HG03066 (cell line): ENCODE data around the gene AGBL4.

ENCODE experiments used
- ATAC-seq: cut with Tn5 transposase; IDR thresholded peaks from one replicate; pipeline ENCODE4 v1.9.1; 2021; ENCODE audit warnings: low read depth; ENCODE audit not compliant: unreplicated experiment

Gene AGBL4

GRCh38 chr1:49728377-49728776 is 295.4 kb downstream of the AGBL4 start:
- no peak for ATAC-seq

- ATAC-seq: no peak
These were observed 300.1 kb downstream of the AGBL4 start for GRCh38 chr1:49723662-49724061.

- no peak for ATAC-seq
These were observed 329.4 kb downstream of the AGBL4 start for GRCh38 chr1:49694251-49694827.

GRCh38 chr1:49686107-49686506 is 337.6 kb downstream of the AGBL4 start:
- ATAC-seq: no peak

DNA sequence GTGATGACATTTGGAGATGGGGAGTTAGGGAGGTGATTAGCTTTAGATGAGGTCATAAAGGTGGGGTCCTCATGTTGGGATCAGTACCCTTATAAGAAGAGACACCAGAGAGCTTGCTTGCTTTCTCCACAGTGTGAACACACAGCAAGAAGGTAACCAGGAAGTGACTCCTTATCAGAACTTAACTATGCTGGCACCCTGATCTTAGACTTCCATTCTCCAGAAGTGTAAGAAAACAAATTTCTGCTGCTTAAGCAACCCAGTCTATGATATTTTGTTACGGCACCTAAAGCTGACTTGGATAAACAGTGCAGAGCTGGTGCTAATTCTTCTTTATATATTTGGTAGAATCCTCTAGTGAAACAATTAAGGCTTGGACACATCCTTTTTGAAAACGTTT is 346.0 kb downstream of the AGBL4 start:
- no peak for ATAC-seq

DNA sequence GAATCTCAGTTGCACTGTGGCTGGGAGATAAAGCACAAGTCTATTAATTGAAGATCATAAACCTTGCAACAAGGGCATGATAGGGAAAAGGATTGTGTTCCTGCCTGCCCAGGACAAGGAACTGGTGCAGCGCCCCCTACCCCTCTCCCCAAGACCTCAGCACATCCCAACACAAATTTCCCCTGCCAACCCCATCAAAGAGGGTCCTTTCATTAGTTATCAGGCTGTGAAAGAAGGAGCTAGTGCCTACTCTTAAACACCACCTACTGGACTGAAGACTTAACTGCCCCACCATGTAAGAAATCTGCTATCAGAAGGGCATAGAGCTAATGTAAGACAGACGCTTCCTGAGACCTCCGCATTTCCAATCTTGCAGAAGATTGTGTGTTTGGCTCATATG is 372.6 kb downstream of the AGBL4 start:
- ATAC-seq: no peak

DNA sequence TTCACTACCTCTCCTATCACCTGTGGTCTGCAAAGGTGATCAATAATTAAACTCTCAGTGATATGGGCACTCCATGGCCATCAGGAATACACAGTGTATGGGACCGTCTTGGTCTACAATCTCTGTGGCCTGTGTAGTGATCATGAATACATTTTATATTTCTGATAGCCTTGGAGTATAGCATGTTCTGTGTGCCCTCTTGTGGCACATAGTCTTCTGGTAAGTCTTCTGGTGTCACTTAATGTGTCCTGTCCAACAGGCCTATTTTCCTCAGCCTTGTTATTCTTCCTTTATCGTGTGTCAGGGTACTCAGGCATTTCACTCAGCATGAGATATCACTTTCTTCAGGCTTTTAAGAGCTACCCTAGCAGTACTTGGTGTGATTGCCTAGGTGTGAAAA is 393.6 kb downstream of the AGBL4 start:
- no peak for ATAC-seq

DNA sequence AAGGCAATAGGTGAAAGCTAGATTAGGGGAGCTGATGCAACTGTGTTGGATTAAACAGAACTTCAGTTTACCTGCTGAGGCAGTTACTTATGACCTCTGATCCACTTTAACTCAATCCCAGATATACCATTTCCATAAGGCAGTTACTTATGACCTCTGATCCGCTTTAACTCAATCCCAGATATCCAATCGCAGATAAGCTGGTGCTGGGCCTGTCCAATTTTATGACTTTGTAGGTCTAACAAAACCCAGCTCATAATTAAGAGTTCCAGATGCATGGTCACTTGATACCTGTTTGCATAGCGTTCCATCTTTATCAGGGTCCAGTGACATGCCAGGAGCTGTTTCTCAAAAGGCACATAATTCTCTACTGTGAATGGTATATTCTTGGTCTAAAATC is 396.0 kb downstream of the AGBL4 start:
- no peak for ATAC-seq

- ATAC-seq: no peak
These were observed 397.3 kb downstream of the AGBL4 start for GRCh38 chr1:49626472-49626871.

DNA sequence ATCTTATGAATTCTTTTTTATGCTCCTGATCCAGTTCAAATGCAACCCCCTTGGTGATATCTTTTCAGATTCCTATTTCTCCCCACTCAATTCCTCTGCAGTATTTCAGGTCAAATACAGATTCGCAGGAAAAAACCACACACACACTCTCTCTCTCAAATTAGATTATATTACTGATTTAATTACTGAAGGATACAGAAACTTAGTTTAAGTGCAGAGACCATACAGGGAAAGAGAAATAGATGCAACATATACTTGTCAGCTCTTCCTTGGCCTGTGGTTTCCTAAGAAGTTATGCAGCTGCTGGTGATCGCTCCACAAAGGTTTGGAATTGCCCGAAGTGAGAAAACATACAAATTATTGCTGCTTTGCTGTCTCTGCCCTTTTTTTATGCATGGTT is 400.9 kb downstream of the AGBL4 start:
- no peak for ATAC-seq

GRCh38 chr1:49606082-49606481 is 417.7 kb downstream of the AGBL4 start:
- no peak for ATAC-seq

DNA sequence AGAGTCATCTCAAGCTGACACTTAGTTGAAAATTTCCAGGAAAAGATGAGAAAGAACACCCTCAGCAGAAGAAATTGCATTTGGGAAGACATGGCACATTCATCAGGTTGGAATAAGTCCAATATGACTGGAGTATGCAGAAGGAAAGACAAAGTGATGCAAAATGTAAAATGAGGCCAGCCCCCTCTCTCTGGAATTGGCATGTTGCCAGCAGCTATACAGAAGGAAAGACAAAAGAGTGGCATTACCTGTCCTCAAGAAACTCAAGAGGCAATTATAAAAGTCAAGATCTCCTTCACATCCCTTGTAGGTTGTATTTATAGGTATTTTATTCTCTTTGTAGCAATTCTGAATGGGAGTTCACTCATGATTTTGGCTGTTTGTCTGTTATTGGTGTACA is 426.3 kb downstream of the AGBL4 start:
- no peak for ATAC-seq

GRCh38 chr1:49576327-49576901 is 447.3 kb downstream of the AGBL4 start:
- no peak for ATAC-seq

DNA sequence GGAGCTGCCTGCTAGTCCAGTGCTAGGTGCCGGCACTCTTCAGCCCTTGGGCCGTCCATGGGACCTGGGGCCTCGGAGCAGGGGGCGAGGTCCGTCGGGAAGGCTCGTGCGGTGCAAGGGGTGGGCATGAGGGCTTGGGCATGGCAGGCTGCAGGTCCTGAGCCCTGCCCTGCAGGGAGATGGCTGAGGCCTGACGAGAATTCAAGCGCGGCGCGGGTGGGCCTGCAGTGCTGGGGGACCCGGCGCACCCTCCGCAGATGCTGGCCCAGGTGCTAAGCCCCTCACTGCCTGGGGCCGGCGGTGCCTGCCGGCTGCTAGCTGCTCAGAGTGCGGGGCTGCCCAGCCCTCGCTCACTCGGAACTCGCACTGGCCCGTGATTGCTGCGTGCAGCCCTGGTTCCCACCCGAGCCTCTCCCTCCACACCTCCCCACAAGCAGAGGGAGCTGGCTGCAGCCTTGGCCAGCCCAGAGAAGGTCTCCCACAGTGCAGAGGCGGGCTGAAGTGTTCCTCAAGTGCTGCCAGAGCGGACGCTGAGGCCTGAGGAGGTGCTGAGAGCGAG is 467.0 kb downstream of the AGBL4 start:
- ATAC-seq: no peak

DNA sequence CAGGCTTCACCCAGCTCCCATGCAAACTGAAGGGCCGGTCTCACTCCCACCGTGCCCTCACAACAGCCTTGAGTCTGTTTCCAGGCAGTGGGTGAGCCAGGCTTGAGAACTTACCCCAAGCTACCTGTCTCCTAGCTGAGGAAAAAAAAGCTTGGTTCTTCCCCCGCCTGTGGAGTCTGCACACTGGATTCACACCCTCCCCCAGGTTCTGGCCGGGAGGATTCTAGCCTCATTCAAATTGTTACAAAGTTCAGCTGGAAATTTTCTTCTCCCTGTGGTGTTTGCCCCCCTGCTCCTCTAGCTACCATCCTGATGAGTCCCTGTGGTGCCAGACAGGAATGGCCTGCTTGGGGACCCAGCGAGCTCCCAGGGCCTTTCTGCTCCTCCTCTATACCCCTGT is 471.7 kb downstream of the AGBL4 start:
- ATAC-seq: no peak

- no peak for ATAC-seq
These were observed 479.1 kb downstream of the AGBL4 start for GRCh38 chr1:49544615-49545014.

GRCh38 chr1:49541096-49541752 is 482.5 kb downstream of the AGBL4 start:
- no peak for ATAC-seq

DNA sequence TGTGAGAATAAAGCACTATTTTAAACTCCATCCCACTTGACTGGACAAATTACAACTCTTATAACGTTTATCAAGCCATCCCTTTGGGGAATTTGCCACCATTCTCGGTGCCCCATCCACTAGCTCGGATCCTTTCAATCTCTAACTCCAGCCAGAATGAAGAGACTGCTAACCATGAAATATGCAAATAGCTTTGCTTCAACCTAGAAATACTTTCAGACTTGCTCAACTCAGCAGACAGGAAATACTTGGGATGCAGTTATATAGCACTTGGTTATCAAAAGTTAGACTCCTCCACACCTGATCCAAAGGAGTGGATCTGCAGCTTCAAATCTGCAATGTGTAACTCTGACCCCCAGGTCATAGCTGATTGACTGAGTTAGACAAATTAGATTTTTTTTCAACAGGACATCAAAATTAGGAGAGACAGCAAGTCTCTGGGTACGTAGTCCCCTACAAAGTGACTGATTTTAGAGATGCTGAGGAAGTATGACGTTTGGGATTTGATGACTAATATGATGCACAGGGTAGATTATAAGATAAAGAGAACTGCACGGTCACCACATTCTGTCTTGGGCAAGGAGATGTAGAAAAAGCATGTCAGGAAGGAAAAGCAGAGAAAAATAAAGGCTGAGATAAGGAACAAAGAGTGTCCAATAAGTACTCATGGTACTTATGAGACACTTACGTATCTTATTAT is 496.0 kb downstream of the AGBL4 start:
- no peak for ATAC-seq

- ATAC-seq: no peak
These were observed 497.1 kb downstream of the AGBL4 start for GRCh38 chr1:49526672-49527071.

DNA sequence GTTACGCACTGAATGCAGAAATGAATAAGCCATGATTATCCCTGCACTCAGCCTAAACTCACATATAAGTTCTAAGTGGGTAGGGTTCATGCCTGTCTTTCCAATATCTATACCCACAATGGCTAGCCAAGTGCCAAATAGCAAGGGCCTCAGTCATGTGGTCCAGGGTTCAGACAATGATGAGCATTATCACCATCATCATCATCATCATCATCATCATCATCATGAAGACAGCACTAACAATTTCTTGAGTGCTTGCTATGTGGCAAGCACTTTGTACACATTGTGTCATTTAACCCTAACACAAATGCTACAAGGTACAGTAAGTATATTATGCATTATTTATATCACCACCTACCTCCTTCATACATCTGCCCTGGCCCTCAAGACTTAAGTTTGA is 500.0 kb downstream of the AGBL4 start:
- ATAC-seq: no peak

- no peak for ATAC-seq
These were observed 556.8 kb downstream of the AGBL4 start for GRCh38 chr1:49466961-49467360.
